Endothelial cell of umbilical vein (primary cell): Measurements from ENCODE around the gene NEBL. TPM values are rescaled to one million over a fixed set of nuclear protein-coding genes. Genes with fewer than 3 reads are reported as not detected.
A peak's percentile ranks its signal among the peaks of the same experiment; 100 is the strongest.

ENCODE experiments used
- BruUV-seq: library from RNA; stranded (reverse); fragments of 400-500 nt; replicated peaks from 2 replicates; lab custom pipeline; 2021; lab: Mats Ljungman, UMichigan
- CTCF ChIA-PET: fragments of 300-600, 350-600 bp; sonication (Branson Sonifier 250); formaldehyde crosslinking; loops from one replicate; lab custom pipeline; 2021; ENCODE audit warnings: antibody characterized with exemption, inconsistent platforms; lab: Charles Lee
- POLR2A ChIA-PET: fragments of 300-600, 350-600 bp; sonication (Branson Sonifier 250); formaldehyde crosslinking; loops from one replicate; lab custom pipeline; 2021; ENCODE audit warnings: antibody characterized with exemption, inconsistent platforms; lab: Charles Lee
- DNase-seq: peaks from one replicate; pipeline ENCODE4 v3.0.0-alpha.2; 2011; ENCODE audit warnings: low read depth, low spot score
- FAIRE-seq: peaks from 2 replicates; lab custom pipeline; 2011; peaks lifted over from hg19 to GRCh38; lab: Jason Lieb, UNC
- H2AFZ ChIP-seq: 2 replicates; pipeline ENCODE4 v1.6.0; 2012; ENCODE audit warnings: low read depth, low read length, control low read depth, inconsistent platforms
- H3K27ac ChIP-seq: 2 replicates; pipeline ENCODE4 v1.5.1; 2011; ENCODE audit warnings: low read depth, mild to moderate bottlenecking, control low read depth, low read length, moderate library complexity; ENCODE audit not compliant: insufficient read depth
- H3K27me3 ChIP-seq, 2 experiments: 2 replicates each; pipeline versions ENCODE4 v1.6.0 to v1.6.1; 2011; ENCODE audit warnings: low read length in 2 of 2, mixed read lengths in 1 of 2; ENCODE audit not compliant: control insufficient read depth in 2 of 2, insufficient read depth in 2 of 2
- H3K36me3 ChIP-seq, 2 experiments: 2 replicates in 1 of 2; 3 replicates in 1 of 2; pipeline ENCODE4 v1.5.1; 2011; ENCODE audit warnings: low read length in 2 of 2, mild to moderate bottlenecking in 1 of 2, moderate library complexity in 1 of 2; ENCODE audit not compliant: control insufficient read depth in 2 of 2, insufficient read depth in 2 of 2; ENCODE audit errors: extremely low read depth in 1 of 2
- H3K4me1 ChIP-seq: 3 replicates; pipeline ENCODE4 v1.5.1; 2011; ENCODE audit warnings: mild to moderate bottlenecking, low read length; ENCODE audit not compliant: control insufficient read depth, insufficient read depth; ENCODE audit errors: extremely low read depth
- H3K4me2 ChIP-seq: 2 replicates; pipeline ENCODE4 v1.6.1; 2011; ENCODE audit warnings: low read length, control low read depth, mixed read lengths; ENCODE audit not compliant: insufficient read depth
- H3K4me3 ChIP-seq, 3 experiments: fragments of 200-600 bp in 1 of 3; sonication (generic), shearing (Covaris generic) in 1 of 3; replicated peaks in 1 of 3; 2 replicates each; pipeline ENCODE4 v1.5.1; 2011 to 2016; ENCODE audit warnings: control low read depth in 3 of 3, low read length in 3 of 3, mild to moderate bottlenecking in 2 of 3, inconsistent platforms in 1 of 3, low read depth in 1 of 3, moderate library complexity in 1 of 3; ENCODE audit not compliant: insufficient read depth in 1 of 3
- H3K79me2 ChIP-seq: 2 replicates; pipeline ENCODE4 v1.6.0; 2012; ENCODE audit warnings: low read length, inconsistent platforms; ENCODE audit not compliant: control insufficient read depth, insufficient read depth
- H3K9ac ChIP-seq: replicated peaks from 2 replicates; pipeline ENCODE3; 2011; ENCODE audit warnings: low read length, control low read depth; ENCODE audit not compliant: insufficient read depth; ENCODE audit errors: extremely low read depth
- H3K9me1 ChIP-seq: replicated peaks from 3 replicates; pipeline ENCODE4 v1.6.0; 2011; ENCODE audit warnings: mild to moderate bottlenecking, low read length; ENCODE audit not compliant: control insufficient read depth, insufficient read depth; ENCODE audit errors: extremely low read depth
- H3K9me3 ChIP-seq: replicated peaks from 2 replicates; pipeline ENCODE4 v1.5.1; 2012; ENCODE audit warnings: low read length, inconsistent platforms; ENCODE audit not compliant: control insufficient read depth, insufficient read depth
- H4K20me1 ChIP-seq: replicated peaks from 2 replicates; pipeline ENCODE3; 2011; ENCODE audit warnings: mild to moderate bottlenecking, low read length; ENCODE audit not compliant: control insufficient read depth, insufficient read depth; ENCODE audit errors: extremely low read depth
- FOS ChIP-seq: IDR thresholded peaks from 2 replicates; pipeline ENCODE4 v1.6.1; 2011; ENCODE audit warnings: mild to moderate bottlenecking, low read length, moderate library complexity, borderline replicate concordance; ENCODE audit not compliant: insufficient read depth
- GATA2 ChIP-seq: IDR thresholded peaks from 2 replicates; pipeline ENCODE4 v1.7.0; 2011; ENCODE audit warnings: low read depth, mild to moderate bottlenecking, moderate library complexity, mixed read lengths, low read length; ENCODE audit not compliant: insufficient read length, insufficient read depth
- MYC ChIP-seq: IDR thresholded peaks from one replicate; pipeline ENCODE4 v1.6.1; 2011; ENCODE audit warnings: mild to moderate bottlenecking, low read depth, low read length
- POLR2A ChIP-seq: IDR thresholded peaks from 2 replicates; pipeline ENCODE4 v1.6.1; 2012; ENCODE audit warnings: low read depth, mild to moderate bottlenecking, control low read depth, low read length
- dilution Hi-C: fragments of 300-500 bp; cut with MboI; formaldehyde crosslinking; loops from one replicate; pipeline ENCODE4 v1.15.0; 2019; ENCODE audit warnings: low sequenced_read_pairs; ENCODE audit not compliant: extremely low pct_ligation_motif_present
- intact Hi-C: fragments of 100-400 bp; cut with micrococcal nuclease; formaldehyde crosslinking; loops from one replicate; pipeline ENCODE4 v1.10.0; 2022
- polyA plus RNA-seq, 4 experiments: library from polyadenylated mRNA; depleted of rRNA in 3 of 4; stranded (reverse) in 3 of 4; unstranded in 1 of 4; fragments of >200 nt; gene quantifications; 2 replicates each; pipeline versions ENCODE4 v1.2.1 to v1.2.3, GENCODE V29; 2011 to 2012; ENCODE audit warnings: missing spikeins in 1 of 4
- total RNA-seq: library from RNA; stranded (reverse); gene quantifications from 2 replicates; pipeline ENCODE4 v1.2.3, GENCODE V29; 2021

The NEBL gene
- total and polyA plus RNA-seq, 2 donors (not counting 3 experiments of a cell fraction or from before 2014, with no cell fraction given): 0.17 to 0.66 TPM

DNA sequence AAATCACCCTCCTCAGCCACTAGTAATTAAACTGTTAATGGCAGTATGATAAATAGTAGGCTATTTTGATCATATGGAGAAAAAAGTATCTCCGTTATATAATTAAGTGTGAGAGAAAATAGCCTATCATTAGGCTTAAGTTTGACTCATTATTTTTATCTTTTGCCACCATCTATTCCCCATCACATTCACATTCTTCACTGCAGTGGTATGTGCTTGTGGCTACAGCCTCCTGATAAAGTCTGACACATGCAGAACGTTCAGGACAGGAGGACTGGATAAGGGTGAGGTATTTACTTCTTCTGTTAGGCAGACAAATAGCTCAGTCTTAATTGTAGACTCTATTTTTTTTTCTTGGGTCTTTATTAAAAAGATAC lies 5.8 kb downstream of the NEBL start:
- Histone ChIP-seq H2AFZ (no peak overlapping the region), H3K4me3 (no peak overlapping the region), H3K9ac (no peak overlapping the region), H3K4me1 (no peaks in the 10 kb centered on the region), H3K27ac (no peak overlapping the region), H3K4me2 (no peak overlapping the region), H3K9me1 (no peaks in the 10 kb centered on the region), H3K79me2 (no peaks in the 10 kb centered on the region), H3K9me3 (no peaks in the 10 kb centered on the region), H3K27me3 (peaks cover 2 to 4% of the 10 kb centered on the region in 2 experiments), H4K20me1 (no peaks in the 10 kb centered on the region), H3K36me3 (no peaks in the 10 kb centered on the region)
- dilution Hi-C loops: no loop called here
- intact Hi-C loops: no loop called here
- CTCF ChIA-PET: no interaction called here
- no TSS peak for BruUV-seq
- TF ChIP-seq MYC: no peak
- TF ChIP-seq FOS: peak; percentile 48
- TF ChIP-seq GATA2: peak; percentile 94
- no peak for FAIRE-seq
- DNase-seq: no peak
- POLR2A ChIA-PET: no interaction called here

DNA sequence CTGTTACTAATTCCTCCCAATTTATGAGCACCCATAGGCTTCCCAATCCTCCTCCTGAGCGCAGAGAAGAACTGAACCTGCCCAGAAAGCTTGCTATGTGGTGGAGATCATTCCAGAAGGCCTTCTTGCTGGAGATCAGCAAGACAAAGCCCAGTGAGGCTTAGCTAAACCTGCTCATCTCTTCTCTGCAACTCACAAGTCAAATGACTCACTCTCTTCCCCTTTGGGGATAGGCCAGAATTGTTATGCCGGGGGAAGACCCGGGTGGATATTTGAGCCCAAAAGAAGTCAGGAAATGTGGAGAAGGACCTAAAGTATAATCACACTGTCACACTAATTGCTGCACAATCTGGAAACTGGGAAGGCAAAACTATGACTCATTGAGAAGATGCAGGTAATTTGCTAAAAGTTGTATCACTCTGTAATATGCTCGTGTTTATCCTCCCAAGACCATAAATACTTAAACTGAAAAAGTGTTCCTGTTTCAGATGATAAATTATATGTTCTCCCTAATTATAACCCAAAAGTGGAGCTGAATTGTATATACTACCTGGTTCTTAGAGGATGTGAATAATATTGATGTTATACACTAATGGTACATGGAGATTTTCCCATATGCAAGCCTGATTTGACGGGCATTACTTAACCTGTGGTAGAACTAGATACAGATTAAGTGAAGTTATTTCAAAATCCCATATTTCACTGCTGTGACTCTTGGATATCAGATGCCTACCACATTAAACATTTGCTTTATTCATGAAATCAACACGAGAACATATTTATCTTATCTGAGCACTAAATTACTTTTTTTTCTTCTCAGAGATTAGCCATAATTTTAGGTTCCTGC lies 6.4 kb downstream of the NEBL start:
- H3K27ac ChIP-seq: no peak overlapping the region
- H4K20me1 ChIP-seq: no peaks in the 10 kb centered on the region
- H3K4me1 ChIP-seq: no peaks in the 10 kb centered on the region
- intact Hi-C loops (no loop called here), dilution Hi-C loops (no loop called here)
- no peaks in the 10 kb centered on the region for H3K9me3 ChIP-seq
- H3K27me3 ChIP-seq: peaks cover 2 to 4% of the 10 kb centered on the region in 2 experiments
- peak; percentile 36 for TF ChIP-seq FOS
- no peak for TF ChIP-seq POLR2A
- DNase-seq (no peak), FAIRE-seq (no peak)
- no peak overlapping the region for H3K9ac ChIP-seq
- no TSS peak for BruUV-seq
- no peaks in the 10 kb centered on the region for H3K36me3 ChIP-seq
- no peaks in the 10 kb centered on the region for H3K79me2 ChIP-seq
- H2AFZ ChIP-seq: no peak overlapping the region
- no peak overlapping the region for H3K4me2 ChIP-seq
- H3K4me3 ChIP-seq: no peak overlapping the region
- ChIA-PET CTCF (no interaction called here), POLR2A (no interaction called here)
- H3K9me1 ChIP-seq: no peaks in the 10 kb centered on the region
